DMS153 (cell line): ENCODE data around the gene SRRM2.

Experiments used
- DNase-seq: peaks from one replicate; lab custom pipeline; 2025; lab: John Stamatoyannopoulos, UW

Gene SRRM2

GRCh38 chr16:2798723-2799204 is 46.3 kb downstream of the SRRM2 start:
- no peak for DNase-seq

DNA sequence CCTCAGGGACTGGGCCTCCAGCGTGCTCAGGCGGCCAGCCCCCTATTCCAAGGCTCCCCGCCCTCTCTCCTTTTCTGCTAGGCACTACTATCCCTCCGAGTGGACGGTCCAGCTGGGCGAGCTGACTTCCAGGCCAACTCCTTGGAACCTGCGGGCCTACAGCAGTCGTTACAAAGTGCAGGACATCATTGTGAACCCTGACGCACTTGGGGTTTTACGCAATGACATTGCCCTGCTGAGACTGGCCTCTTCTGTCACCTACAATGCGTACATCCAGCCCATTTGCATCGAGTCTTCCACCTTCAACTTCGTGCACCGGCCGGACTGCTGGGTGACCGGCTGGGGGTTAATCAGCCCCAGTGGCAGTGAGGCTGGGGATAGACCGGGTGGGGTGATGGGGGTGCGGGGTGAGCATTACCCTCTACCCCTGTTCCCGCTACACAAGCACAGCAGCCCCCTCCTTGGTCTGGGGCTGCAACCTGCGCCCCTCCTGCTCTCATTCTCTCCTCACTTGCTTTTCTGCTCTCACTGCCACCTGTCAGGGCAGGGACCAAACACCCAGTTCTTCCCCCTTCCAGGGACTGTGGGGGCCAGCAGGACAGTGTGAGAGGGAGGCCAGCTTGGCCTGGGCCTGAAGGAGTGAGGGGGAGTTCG is 46.9 kb downstream of the SRRM2 start:
- no peak for DNase-seq

- DNase-seq = peak; percentile 7
These were observed 47.4 kb downstream of the SRRM2 start for GRCh38 chr16:2799859-2800226.

GRCh38 chr16:2803545-2804195 is 51.2 kb downstream of the SRRM2 start:
- DNase-seq = no peak

DNA sequence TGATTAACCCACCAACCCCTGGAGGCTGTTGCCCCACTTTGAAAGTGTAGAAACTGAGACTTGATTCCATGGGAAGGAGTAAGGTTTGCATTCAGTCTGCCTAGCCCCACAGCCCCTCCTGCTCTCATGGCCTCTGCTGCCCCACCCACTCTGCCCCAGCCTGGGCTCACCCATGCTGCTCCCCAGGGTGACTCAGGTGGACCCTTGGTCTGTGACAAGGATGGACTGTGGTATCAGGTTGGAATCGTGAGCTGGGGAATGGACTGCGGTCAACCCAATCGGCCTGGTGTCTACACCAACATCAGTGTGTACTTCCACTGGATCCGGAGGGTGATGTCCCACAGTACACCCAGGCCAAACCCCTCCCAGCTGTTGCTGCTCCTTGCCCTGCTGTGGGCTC is 52.3 kb downstream of the SRRM2 start:
- no peak for DNase-seq

DNA sequence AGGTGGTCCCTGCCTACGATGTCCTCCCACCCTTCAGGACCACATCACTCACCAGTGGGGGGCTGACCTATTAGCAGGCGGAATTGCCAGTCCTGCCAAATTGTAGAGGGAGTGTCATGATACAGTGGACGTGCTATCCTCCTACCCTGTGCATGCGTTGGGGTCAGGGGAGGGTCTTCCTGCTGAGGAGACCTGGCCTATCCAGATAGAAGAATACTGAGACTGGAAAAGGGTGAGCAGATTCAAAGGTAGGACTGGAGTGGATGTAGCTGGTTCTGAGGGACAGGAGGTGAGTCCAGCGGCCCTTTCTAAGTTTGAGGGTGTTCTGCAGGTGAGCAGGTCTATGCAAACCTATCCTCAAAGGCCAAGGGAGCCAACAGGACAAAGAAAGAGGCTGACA is 53.8 kb downstream of the SRRM2 start:
- no peak for DNase-seq

DNA sequence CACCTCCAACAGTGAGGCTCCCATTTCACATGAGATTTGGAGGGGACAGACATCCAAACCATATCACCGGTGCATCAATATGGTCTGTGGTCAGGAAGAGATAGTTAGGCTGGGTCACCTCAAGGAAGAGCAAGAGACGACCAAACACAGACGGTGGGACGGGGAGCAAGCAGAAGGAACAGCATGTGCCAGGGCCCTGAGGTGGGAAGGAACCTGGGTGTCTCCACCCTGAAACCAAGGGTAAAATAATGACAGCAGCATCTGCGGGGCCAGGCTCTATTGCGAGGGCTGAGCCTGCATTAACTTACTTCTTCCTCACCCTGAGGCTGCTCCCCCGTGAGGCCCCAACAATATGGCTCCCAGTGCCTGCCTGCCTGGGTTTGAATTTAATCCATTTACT is 55.7 kb downstream of the SRRM2 start:
- no peak for DNase-seq

DNA sequence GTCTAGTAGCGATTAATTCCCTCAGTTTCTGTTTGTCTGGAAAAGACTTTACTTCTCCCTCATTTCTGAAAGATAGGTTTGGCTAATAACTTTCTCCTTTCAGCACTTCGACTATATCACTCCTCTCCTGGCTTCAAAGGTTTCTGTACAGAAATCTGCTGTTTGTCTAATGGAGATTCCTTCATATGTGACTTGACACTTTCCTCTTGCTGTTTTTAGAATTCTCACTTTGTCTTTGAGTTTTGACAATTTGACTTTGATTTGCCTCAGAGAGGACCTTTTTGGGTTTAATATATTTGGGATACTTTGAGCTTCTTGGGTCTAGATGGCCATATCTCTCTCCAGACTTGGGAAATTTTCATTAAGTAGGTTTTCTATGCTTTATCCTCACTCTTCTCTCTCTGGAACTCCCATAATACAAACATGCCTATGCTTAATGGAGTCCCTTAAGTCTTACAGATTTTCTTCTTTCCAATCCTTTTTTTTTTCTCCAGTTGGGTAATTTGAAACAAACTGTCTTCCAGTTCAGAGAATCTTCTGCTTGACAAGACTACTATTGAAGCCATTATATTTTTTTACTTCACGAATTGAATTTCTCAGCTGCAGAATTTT is 56.8 kb downstream of the SRRM2 start:
- no peak for DNase-seq

DNA sequence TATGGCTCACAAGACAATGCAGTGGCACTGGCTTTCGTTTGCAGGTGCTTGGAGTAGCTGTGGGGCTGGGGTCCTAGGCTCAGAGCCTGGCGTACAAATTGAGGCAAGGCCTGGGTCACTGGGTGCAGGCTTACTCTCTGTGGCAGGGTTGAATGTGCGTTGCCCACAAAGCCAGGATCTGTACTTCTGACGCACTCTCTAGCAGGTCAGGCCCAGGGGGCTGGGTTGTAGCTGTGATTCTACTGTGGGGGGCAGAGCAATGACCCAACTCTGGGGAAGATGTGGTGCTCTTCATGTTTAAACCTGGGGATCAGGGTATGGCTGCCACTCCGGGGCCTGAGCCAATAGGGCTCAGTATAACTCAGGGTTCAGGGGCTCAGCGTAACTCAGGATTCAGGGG is 58.2 kb downstream of the SRRM2 start:
- no peak for DNase-seq

DNA sequence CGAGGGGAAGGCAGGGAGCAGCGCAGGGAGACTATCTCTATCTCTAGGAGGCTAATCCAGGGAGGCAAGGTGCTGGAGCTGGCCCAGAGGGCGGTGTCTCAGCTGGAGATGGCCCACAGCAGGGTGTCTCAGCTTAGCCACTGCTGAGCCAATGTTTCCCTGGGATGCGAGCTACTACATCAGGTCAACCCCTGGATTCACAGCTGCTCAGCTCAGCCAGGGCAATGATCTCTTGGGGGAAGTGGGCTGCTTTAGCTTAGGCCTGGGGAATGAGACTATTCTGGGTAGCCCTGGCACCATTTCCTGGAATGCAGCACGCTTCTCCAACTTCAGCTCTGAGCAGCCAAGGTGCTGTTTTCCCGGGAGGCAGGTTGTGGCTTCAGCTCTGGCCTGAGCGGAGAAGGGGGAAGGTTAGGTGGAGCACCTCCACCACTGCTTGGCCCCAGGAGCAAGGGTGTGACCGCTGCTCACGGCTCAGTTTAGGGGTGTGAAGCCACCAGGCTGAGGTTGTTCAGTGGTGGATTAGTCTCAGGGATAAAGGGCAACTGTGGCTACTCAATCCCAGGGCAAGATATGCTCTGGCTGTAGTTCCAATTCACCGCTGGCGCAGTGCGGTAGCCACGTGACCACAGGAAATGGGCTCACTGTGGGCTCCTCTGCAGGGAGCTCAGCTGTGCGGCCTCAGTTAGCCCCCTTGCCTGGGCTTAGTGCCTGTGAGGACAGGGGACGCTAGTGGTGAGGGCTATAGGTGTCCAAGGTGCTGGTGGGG is 59.4 kb downstream of the SRRM2 start:
- no peak for DNase-seq

- DNase-seq = no peak
These were observed 61.4 kb downstream of the SRRM2 start for GRCh38 chr16:2813771-2814221.

- no peak for DNase-seq
These were observed 62.3 kb downstream of the SRRM2 start for GRCh38 chr16:2814551-2815298.

GRCh38 chr16:2815299-2815771 is 62.9 kb downstream of the SRRM2 start:
- no peak for DNase-seq

GRCh38 chr16:2816751-2817339 is 64.4 kb downstream of the SRRM2 start, which contains the start of gene PRSS21:
Gene PRSS21, plus strand, starts transcription at chr16:2817237. Its CDS starts 32 bp downstream, at chr16:2817269.
- no peak for DNase-seq

DNA sequence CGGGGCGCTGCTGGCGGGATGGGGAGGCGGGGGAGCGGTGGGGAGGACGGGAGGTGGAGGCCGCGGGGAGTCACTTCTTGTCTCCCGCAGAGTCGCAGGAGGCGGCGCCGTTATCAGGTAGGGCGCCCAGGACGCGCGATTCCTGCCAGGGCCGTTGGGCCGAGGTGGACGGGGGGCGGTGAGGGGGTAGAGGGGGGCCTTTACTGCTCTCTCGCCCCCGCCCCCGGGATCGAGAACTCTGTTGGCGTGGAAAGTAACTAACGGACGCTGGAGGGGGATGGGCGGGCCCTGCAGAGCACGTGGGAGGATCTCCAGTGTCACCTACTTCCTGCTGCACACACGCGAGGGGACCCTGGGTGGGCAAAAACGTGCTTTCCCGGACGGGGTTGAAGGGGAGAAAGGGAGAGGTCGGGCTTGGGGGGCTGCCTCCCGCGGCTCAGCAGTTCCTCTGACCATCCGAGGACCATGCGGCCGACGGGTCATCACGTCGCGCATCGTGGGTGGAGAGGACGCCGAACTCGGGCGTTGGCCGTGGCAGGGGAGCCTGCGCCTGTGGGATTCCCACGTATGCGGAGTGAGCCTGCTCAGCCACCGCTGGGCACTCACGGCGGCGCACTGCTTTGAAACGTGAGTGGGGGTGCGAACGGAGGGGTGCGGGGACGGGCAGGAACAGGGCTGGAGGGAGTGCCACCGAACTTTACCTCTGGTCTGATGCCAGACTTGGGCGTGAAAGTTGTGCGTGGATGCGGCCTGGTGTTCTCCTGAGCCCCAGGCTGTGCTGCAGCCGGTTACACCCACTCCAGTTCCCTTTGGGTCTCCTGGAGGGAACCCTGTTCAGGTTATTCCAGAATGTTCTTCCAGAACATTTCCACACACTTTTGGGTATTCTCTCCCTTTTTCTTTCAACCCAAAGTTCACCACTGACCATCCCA is 65.2 kb downstream of the SRRM2 start:
- DNase-seq = no peak

DNA sequence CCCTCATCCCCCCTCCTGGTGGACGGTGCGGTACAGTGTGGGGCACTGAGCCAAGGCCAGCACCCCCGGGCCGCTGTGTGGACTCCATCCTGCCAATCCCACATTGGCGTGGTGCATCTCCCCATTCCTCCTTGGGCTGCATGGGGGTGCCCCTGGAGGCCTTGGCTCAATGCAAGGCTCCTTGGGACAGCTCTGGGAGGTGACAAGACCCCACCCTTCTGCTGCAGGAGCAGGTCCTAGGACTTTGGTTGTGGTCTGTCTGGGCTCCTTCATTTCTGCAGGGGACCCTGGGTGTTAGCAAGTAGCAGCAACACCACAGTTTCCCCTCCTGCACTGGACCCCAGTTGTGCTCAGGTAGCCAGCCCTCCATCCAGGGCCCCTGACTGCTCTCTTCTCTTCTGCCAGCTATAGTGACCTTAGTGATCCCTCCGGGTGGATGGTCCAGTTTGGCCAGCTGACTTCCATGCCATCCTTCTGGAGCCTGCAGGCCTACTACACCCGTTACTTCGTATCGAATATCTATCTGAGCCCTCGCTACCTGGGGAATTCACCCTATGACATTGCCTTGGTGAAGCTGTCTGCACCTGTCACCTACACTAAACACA is 65.9 kb downstream of the SRRM2 start:
- DNase-seq = no peak

- DNase-seq = no peak
These were observed 66.9 kb downstream of the SRRM2 start for GRCh38 chr16:2819179-2819938.

DNA sequence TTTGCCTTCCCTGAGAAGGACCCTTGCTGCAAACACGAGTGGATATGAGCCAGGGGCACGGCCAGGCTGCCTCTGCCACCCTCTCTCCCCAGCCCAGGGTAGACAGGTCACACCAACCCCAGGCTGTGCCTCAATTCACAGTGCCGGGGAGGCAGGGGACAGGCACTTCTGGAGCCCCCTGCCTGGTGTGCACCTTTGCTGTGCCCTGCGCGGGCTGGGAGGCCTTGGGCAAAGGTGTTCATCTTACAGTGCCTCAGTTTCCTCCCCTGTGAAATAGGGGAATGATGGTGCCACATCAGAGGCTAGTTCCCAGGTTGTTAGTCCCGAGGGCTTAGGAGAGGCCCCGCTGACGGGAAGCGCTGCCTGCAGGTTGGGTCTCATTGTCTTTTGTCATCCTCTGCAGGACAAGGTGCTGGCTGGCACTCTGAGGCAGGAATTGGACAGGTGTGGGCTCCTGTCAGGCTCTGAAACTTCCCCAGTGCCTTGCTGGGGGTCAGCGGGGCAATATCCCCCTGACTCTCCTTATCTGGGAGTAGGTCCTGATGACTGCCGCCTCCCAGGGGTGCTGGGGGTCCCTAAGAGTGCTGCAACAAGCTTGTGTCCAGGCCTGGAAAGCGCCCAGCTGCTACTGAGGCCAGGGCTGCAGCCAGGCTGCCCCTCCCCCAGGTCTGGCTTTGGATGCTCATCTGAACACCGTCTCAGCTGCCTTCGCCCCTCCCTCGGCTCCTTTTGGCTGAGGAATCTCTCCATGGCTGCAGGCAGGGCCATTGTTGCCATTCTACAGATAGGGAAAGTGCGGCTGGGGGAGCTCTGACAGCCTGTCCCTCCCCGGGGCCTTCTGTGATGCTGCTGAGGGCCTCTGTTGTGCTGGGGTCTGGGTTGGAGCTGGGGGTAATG is 67.7 kb downstream of the SRRM2 start:
- no peak for DNase-seq
